ENCODE data around the gene SLC43A1. TPM values are rescaled to one million over a fixed set of nuclear protein-coding genes. Genes with fewer than 3 reads are reported as not detected.

Gene SLC43A1
- polyA plus RNA-seq, 3 donors, result 5.4 to 6.2 (median 5.8) TPM

DNA sequence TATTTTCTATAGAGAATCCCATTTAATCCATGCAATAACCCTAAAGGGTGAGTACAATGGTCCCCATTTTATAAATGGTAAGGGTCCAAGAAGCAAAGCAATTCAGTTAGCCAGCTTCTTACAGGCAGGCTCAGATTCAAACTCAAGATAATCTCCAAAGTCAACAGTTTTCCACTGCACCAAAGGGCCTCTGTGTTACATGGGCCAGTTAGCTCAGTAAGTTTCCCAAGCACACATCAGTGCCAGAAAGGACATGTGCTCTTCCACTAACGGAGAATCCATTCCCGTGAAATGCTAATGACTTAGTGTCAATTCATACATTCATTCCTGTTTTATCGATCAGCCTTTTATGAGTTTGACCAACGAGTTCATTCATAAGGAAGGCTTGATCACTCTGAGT is 11.0 kb downstream of the SLC43A1 start:
- WGBS (ENCODE audit: insufficient coverage), result 100% methylated on average over 2 of the region's 4 CpGs
- no peaks in the 10 kb centered on the region for H3K27me3 ChIP-seq (ENCODE audit: control insufficient read depth in 2 of 2, insufficient read depth in 2 of 2, low read length in 2 of 2)
- TF ChIP-seq, protein P1, sequence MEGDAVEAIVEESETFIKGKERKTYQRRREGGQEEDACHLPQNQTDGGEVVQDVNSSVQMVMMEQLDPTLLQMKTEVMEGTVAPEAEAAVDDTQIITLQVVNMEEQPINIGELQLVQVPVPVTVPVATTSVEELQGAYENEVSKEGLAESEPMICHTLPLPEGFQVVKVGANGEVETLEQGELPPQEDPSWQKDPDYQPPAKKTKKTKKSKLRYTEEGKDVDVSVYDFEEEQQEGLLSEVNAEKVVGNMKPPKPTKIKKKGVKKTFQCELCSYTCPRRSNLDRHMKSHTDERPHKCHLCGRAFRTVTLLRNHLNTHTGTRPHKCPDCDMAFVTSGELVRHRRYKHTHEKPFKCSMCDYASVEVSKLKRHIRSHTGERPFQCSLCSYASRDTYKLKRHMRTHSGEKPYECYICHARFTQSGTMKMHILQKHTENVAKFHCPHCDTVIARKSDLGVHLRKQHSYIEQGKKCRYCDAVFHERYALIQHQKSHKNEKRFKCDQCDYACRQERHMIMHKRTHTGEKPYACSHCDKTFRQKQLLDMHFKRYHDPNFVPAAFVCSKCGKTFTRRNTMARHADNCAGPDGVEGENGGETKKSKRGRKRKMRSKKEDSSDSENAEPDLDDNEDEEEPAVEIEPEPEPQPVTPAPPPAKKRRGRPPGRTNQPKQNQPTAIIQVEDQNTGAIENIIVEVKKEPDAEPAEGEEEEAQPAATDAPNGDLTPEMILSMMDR (IDR thresholded peaks at IDR 0.05), result no peak
- H3K4me1 Mint-ChIP-seq, result peaks cover 8% of the 10 kb centered on the region
- intact Hi-C loops (cut with micrococcal nuclease), result no loop called here
- H3K27ac ChIP-seq (ENCODE audit: low read depth in 1 of 2, low read length in 2 of 2), result no peak overlapping the region
- no peak for DNase-seq
- no peak overlapping the region for H3K4me3 Mint-ChIP-seq
- H3K4me3 ChIP-seq (replicated peaks in 1 of 3; ENCODE audit: low read depth in 2 of 3, low read length in 3 of 3), result no peak overlapping the region
- no peak overlapping the region for H3K27ac Mint-ChIP-seq
- H2AFZ ChIP-seq (ENCODE audit: insufficient read depth, low read depth, low read length, poor library complexity, severe bottlenecking), result no peak overlapping the region
- H4K20me1 ChIP-seq (ENCODE audit: insufficient read depth, low read length), result no peaks in the 10 kb centered on the region
- no peaks in the 10 kb centered on the region for H3K27me3 Mint-ChIP-seq (ENCODE audit: low read depth in 3 of 3)
- peaks cover 14 to 24% of the 10 kb centered on the region in 2 donors for H3K36me3 ChIP-seq (replicated peaks in 1 of 2; ENCODE audit: control insufficient read depth in 1 of 2, insufficient read depth in 2 of 2, low read length in 2 of 2)
- no peak overlapping the region for H3K9ac ChIP-seq (ENCODE audit: insufficient read depth, low read length, poor library complexity, severe bottlenecking)
- H3K79me2 ChIP-seq (ENCODE audit: insufficient read depth, low read length), result peaks cover 12% of the 10 kb centered on the region
- no peaks in the 10 kb centered on the region for H3K9me3 ChIP-seq (replicated peaks in 1 of 2; ENCODE audit: control insufficient read depth in 1 of 2, insufficient read depth in 1 of 2, low read length in 2 of 2)
- H3K36me3 Mint-ChIP-seq, result peaks cover 12 to 34% of the 10 kb centered on the region in 2 donors
- peaks cover 0 to 2% (median 0%) of the 10 kb centered on the region in 7 donors for H3K9me3 Mint-ChIP-seq
- peaks cover 0 to 4% of the 10 kb centered on the region in 2 donors for H3K4me1 ChIP-seq (ENCODE audit: control insufficient read depth in 1 of 2, insufficient read depth in 2 of 2, low read length in 2 of 2)
- H3K4me2 ChIP-seq (replicated peaks; ENCODE audit: extremely low read depth, low read length, poor library complexity, severe bottlenecking), result no peak overlapping the region

- H3K79me2 ChIP-seq (ENCODE audit: insufficient read depth, low read length), result peaks cover 12% of the 10 kb centered on the region
- Mint-ChIP-seq H3K4me3 (no peak overlapping the region), H3K36me3 (peaks cover 12 to 37% of the 10 kb centered on the region in 2 donors), H3K9me3 (no peaks in the 10 kb centered on the region), H3K4me1 (peaks cover 8% of the 10 kb centered on the region), H3K27ac (peak overlapping the region in 1 of 7 donors; percentile 26), H3K27me3 (ENCODE audit: low read depth in 3 of 3) (no peaks in the 10 kb centered on the region)
- no peak for DNase-seq
- peaks cover 4 to 10% of the 10 kb centered on the region in 2 donors for H3K4me1 ChIP-seq (ENCODE audit: control insufficient read depth in 1 of 2, insufficient read depth in 2 of 2, low read length in 2 of 2)
- no peaks in the 10 kb centered on the region for H3K27me3 ChIP-seq (ENCODE audit: control insufficient read depth in 2 of 2, insufficient read depth in 2 of 2, low read length in 2 of 2)
- intact Hi-C loops (cut with micrococcal nuclease), result no loop called here
- H4K20me1 ChIP-seq (ENCODE audit: insufficient read depth, low read length), result no peaks in the 10 kb centered on the region
- H3K9ac ChIP-seq (ENCODE audit: insufficient read depth, low read length, poor library complexity, severe bottlenecking), result no peak overlapping the region
- H3K36me3 ChIP-seq (replicated peaks in 1 of 2; ENCODE audit: control insufficient read depth in 1 of 2, insufficient read depth in 2 of 2, low read length in 2 of 2), result peaks cover 14 to 23% of the 10 kb centered on the region in 2 donors
- no peak overlapping the region for H3K4me3 ChIP-seq (replicated peaks in 1 of 3; ENCODE audit: low read depth in 2 of 3, low read length in 3 of 3)
- no peak overlapping the region for H3K27ac ChIP-seq (ENCODE audit: low read depth in 1 of 2, low read length in 2 of 2)
- TF ChIP-seq, protein P1 (IDR thresholded peaks at IDR 0.05), result no peak
- H3K4me2 ChIP-seq (replicated peaks; ENCODE audit: extremely low read depth, low read length, poor library complexity, severe bottlenecking), result no peak overlapping the region
- H3K9me3 ChIP-seq (replicated peaks in 1 of 2; ENCODE audit: control insufficient read depth in 1 of 2, insufficient read depth in 1 of 2, low read length in 2 of 2), result no peaks in the 10 kb centered on the region
- no peak overlapping the region for H2AFZ ChIP-seq (ENCODE audit: insufficient read depth, low read depth, low read length, poor library complexity, severe bottlenecking)
These were observed 12.6 kb downstream of the SLC43A1 start for GRCh38 chr11:57502870-57503269.
